Heart left ventricle (tissue), 13 donors: ENCODE measurements around the gene SGPL1.

Experiments
- POLR2A ChIP-seq, 2 donors: fragments of 450-650 bp; IDR thresholded peaks; one replicate each; pipeline ENCODE4 v1.6.1; 2017; ENCODE audit warnings: antibody characterized with exemption in 2 of 2, mild to moderate bottlenecking in 2 of 2, moderate library complexity in 2 of 2
- TF ChIP-seq, protein P1 (sequence below), 12 donors: fragments of 200-600 bp; sonication (generic) in 4 of 12; IDR thresholded peaks; one replicate each; pipeline versions ENCODE4 v1.5.0 to v1.8.0; 2018 to 2022; ENCODE audit warnings: antibody characterized with exemption in 12 of 12, mild to moderate bottlenecking in 5 of 12
- donor health status: ischemic (EF 13 %, LVEDD 7.1; RV severe dilation, severe dysfunction).
- donor health status: DM: no; HTN: yes; CAD: no.
- donor health status: DM: no; HTN: no; CAD: no.
- donor health status: ischemic (EF 25% LVEDD 6.9; RV normal size, moderate dysfunction).
- donor health status: ischemic (EF 25% LVEDD 5.7; RV mildly dilated, moderate dysfunction).
- donor health status: ischemic (EF 35%, LVEDD 5.7; RV mildly dilated, moderate dysfunction).
- donor health status: nonischemic (EF 11% LVEDD 7.7; RV severe dilation, severe dysfunction).
- donor health status: DM: yes; HTN: yes; CAD: no.
- donor health status: PGD.
- donor health status: ischemic (EF 29% LVEDD 5.4; RV normal size, mild dysfunction).
- donor health status: nonischemic (EF 23%, LVEDD 6.1; RV moderate dilation, normal function).

DNA sequence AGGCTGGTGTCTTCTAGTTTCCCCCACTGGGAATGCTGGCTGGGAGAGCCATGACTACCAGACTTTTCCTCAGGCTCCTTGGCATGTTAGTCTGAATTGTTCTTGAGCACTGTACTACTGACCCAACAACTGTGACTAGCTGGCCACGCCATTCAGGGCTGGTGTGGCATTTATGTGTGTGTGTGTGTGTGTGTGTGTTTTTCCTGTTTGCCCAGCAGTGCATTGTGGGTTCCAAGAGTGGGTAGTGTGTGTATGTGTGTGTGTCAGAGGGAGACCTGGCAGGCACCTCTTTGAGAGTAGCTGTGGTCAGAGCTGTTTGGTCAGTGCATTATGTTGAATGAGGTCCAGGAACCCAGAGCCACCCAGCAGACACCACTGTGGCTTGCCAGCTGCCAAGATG, 63.5 kb downstream of the SGPL1 start:
- TF ChIP-seq, protein P1, sequence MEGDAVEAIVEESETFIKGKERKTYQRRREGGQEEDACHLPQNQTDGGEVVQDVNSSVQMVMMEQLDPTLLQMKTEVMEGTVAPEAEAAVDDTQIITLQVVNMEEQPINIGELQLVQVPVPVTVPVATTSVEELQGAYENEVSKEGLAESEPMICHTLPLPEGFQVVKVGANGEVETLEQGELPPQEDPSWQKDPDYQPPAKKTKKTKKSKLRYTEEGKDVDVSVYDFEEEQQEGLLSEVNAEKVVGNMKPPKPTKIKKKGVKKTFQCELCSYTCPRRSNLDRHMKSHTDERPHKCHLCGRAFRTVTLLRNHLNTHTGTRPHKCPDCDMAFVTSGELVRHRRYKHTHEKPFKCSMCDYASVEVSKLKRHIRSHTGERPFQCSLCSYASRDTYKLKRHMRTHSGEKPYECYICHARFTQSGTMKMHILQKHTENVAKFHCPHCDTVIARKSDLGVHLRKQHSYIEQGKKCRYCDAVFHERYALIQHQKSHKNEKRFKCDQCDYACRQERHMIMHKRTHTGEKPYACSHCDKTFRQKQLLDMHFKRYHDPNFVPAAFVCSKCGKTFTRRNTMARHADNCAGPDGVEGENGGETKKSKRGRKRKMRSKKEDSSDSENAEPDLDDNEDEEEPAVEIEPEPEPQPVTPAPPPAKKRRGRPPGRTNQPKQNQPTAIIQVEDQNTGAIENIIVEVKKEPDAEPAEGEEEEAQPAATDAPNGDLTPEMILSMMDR (IDR thresholded peaks at IDR 0.05): no peak
- TF ChIP-seq POLR2A (IDR thresholded peaks at IDR 0.05): no peak
